Femur (tissue), 1 donor: ENCODE results near the gene KRT1.
"Not testable (repeated sequence)": the region's sequence is repeated elsewhere in the genome, so short reads cannot be mapped to it uniquely, and the experiment has no call there.

ENCODE experiments used
- DNase-seq: peaks from one replicate; pipeline ENCODE4 v3.0.0-alpha.2; 2017

KRT1 gene

DNA sequence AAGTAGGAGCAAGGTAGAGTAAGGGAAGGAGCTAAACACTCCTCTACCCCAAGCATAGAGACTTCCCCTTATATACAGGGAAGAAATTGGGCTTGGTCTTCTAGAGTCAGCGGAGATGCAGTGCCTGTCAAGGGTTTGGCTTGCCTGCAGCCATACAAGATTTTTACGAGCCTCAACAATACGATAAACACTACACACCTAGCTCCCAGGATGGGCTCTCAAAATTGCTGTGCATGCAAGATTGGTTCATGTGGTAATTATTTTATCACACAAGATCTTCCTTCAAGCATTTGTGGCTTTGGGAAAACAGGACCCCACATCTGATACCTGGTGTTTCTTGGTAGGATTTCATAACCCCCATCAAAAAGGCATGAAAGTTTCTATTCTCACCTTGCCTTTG is at the start of gene KRT1:
TSS of gene KRT1 (minus strand) at position 45 of the 400 bp plus-strand sequence. CDS start 59 bp downstream, outside the sequence.
- DNase-seq: no peak

DNA sequence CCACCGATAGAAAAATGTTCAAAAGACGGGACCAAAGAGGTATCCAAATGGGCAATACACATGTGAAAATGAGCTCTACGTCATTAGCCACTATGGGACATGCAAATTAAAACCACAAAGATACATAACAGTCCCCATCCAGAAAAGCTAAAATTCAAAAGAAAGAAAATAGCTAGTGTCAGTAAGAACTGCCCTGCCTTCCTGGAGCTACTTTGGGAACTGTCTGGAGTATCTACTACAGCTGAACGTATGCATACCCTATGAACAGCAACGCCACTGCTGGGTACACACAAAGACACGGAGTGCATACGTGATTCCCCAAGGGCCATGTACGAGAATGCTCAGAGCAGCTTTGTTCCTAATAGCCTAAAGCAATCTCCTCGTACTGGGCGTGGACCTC is 48.9 kb upstream of the KRT1 start:
- DNase-seq: no peak

- DNase-seq: no peak
Observed at GRCh38 chr12:52728374-52728773, 48.2 kb upstream of the KRT1 start.

- DNase-seq: no peak
Observed at GRCh38 chr12:52727037-52727436, 46.8 kb upstream of the KRT1 start.

- no peak for DNase-seq
Observed at GRCh38 chr12:52726451-52726850, 46.2 kb upstream of the KRT1 start.

- DNase-seq: no peak
Observed at GRCh38 chr12:52724384-52724783, 44.2 kb upstream of the KRT1 start.

- DNase-seq: no peak
Observed at GRCh38 chr12:52722680-52723079, 42.5 kb upstream of the KRT1 start.

DNA sequence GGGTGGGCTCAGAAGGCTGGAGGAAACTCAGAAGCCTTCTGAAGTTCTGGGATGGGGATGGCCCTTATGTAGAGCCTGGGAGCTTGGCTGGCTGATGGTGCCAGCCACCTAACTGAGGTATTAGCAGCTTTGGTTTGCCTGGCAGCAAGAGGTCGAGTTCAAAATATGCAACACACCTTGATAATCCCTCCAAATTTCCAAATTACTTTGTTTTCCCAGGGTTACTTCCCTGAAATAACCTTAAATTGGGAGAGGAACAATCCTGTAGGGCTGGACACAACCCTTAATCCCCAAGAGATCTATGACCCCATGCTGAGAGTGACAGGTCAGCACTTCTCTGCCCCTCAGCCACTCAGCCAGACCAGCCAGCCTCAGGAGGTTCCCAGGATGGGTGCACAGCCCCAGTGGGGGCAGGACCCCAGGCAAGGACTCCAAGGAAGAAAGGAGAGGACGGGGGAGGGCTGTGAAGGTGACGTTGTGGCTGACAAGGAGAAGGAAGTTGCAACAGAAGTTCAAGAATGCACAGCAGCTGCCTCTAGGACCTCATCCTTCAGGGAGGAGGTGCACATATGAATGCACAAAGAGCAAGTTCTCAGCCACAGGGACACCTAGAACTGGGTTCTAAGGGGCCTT is 41.7 kb upstream of the KRT1 start:
- DNase-seq: no peak

- DNase-seq: no peak
Observed at GRCh38 chr12:52720365-52720886, 40.2 kb upstream of the KRT1 start.

DNA sequence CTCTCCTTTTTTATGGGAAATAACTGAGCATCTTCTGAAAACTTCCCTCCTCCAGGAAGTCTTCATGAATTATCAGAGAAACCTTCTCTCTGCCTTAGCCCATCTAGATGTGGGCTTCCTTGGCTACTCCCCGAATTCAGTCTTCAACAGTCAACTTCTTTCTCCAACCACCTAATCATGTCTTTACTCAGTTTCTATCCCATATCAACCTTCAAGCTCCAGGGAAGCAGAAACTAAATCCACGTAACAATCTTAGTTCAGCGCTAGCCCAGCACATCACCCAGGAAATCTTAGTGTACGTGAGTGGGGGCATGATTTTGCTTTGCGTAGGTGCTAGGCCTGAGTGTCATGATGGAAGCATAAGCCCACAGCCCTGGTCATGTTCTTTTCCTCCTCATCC is 35.9 kb upstream of the KRT1 start:
- no peak for DNase-seq

DNA sequence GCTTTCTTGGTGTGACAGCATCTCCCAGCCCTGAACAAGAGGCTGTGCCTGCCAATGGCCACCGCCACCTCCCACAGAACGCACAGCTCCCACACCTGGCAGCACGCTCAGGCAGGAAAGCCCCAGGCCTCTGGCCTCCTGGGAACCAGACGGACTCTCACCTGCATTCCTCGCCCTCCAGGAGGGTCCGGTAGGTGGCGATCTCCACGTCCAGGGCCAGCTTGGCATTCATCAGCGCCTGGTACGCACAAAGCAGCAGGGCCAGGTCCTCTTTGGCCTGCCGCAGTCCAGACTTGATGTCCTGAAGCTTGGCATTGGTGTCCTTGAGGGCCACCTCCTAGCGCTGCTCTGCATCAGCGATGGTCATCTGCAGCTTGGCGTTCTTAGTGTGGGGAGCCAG is 35.2 kb upstream of the KRT1 start:
- no peak for DNase-seq

DNA sequence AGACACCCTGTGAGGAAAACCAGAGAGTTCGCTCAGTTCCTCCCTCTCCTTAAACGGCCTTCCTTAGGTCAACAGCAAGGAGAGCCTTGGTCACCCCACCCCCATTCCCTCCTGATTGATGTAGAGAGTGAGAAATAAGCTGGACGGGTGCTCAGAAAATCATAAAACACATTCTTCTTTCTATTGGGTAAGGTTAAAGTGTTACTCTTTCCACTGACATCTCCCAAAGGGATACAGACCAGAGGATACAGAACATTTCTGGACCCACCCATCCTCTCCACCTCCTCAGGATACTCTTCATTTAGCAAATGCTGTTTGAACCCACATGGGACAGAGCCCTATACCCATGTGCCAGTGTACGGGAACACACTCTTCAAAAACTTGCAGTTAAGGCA is 34.7 kb upstream of the KRT1 start:
- DNase-seq: no peak

GRCh38 chr12:52713960-52714886 is 34.0 kb upstream of the KRT1 start:
- no peak for DNase-seq

GRCh38 chr12:52712122-52712521 is 31.9 kb upstream of the KRT1 start:
- not testable (repeated sequence) for DNase-seq

DNA sequence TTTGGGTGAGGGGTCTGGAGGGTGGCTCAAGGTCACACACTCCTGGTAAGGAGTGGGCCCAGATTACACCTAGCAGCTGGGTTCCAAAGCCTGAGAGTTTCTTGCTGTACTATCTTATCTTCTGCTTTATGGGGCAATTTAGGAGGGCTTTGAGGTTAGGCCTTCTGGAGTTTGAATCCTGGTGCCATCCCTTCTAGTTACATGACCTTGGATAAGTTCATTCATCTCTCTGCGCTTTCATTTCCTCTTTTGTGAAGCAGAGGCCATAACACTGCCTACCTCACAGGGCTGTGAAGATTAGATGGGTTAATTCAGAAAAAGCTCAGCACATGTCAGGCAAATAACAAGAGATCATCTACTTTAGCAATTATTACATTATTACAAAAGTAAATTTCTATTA is 30.5 kb upstream of the KRT1 start:
- no peak for DNase-seq

DNA sequence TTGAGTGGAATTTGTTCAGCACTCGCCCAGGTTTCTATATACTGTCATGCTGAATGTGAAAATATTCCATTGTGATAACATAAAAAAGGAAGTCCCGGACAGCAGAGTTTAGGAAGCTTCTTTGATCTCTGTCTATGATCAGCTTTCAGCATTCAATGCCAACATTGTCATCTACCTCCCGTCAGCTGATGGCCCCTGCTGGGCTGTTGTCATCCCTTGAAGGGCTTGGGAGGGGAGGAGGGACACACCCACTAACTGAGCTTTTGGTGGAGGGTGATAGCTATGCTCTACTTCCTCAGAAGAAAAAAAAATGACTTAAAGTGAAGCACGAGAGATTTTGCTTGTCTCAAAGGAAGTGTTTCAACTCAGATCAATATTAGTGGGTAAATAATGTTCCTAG is 27.8 kb upstream of the KRT1 start:
- DNase-seq: no peak

DNA sequence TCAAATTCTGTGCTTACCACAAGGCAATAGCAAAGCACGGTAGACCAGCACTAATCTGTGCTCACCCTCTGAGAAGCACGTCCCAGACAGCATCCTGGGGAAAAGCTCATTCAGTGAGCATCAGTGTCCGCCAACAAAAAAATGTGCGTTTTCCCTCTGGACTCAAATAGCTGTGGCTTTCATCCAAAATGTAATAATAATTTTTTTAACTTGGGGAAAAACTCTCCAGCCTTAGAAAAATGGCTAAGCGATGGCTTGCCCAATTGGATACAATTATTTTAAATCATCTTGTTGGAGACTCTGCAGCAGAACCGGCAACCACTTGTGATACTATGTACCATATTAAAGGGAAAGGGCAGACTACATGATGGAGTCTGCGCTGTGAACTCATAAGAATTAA is 24.3 kb upstream of the KRT1 start:
- no peak for DNase-seq

DNA sequence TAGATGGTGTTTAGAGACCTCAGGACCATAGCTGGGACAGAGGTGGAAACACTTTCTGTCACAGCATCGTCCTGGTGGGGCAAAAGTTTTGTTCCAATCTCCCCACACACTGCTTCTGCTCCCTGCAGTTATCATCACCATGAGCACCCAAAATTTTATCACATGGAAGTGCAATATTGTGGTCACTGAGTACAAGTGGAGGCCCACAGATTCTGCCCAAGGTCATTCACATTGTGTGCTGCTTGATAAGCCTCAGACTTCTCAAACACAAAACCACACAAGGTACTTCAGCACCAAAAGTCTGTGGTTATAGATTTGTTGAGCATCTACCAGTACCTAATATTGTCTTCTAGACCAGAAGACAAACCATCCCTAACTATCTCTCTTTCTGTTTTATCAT is 23.7 kb upstream of the KRT1 start:
- no peak for DNase-seq

- no peak for DNase-seq
Observed at GRCh38 chr12:52703424-52703823, 23.2 kb upstream of the KRT1 start, which contains the start of gene KRT77. Gene KRT77 (minus strand): TSS chr12:52703524. CDS start chr12:52703434, 90 bp downstream.

DNA sequence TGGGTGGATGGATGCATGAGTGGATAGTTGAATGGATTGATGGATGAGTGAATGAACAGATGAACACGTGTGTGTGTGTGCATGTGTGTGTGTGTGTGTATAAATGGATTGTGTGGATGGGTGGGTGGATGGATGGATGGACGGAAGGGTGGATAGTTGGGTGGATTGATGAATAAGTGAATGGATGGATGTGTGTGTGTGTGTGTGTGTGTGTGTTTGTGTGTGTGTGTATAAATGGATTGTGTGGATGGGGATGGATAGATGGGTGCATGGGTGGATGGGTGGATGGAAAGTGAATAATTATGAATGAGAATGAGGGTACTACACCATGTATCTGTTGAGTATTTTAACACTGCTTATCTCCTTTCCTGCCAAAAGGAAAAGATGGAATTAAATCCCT is 22.1 kb upstream of the KRT1 start:
- no peak for DNase-seq

DNA sequence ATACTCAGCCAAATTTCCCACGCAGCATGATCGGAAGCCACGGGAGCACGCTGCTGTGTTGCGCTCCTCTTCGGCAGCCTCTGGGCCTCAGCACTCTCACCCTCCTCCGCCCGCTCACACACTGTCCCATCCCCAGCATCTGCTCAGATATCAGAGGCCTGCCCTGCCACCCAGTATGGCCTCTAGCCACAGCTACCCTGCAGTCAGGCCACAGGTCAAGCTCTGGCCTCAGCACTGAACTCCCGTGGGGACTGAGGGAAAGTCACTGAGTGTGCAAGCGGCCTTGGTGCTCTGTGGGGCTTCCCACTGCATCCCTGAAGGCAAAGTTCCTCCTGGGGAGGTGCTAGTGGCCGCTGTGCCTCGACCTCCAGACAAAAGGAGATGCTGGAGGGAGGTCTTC is 21.1 kb upstream of the KRT1 start:
- no peak for DNase-seq

GRCh38 chr12:52699960-52700359 is 19.8 kb upstream of the KRT1 start:
- DNase-seq: no peak

GRCh38 chr12:52699373-52699772 is 19.2 kb upstream of the KRT1 start:
- DNase-seq: no peak
